Measurements from ENCODE around the gene HIPK2.

The HIPK2 gene

DNA sequence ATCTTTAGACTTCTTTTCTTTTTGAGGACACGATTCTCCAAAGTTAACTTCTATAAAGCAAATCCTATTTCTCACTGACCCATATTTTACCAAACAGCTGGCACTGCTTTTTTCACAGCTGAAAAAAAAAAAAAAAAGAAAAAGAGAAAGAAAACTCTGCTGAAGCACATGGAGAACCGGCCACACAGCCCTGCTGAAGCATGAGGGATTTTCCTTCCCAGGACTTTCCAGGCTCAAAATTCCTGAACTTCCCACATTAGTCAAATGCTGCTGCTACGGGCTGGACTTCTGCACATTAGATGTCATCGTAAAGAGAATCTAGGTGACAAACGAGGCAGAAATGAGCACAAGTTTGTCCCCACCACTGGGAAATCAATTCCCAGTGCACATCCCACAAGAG lies 25.2 kb downstream of the HIPK2 start:
- Histone ChIP-seq H2AFZ (ENCODE audit: low read length) (no peak overlapping the region), H3K9ac (ENCODE audit: low read depth, low read length, poor library complexity, severe bottlenecking) (no peak overlapping the region), H3K27me3 (ENCODE audit: insufficient read depth, low read length, poor library complexity, severe bottlenecking) (no peaks in the 10 kb centered on the region), H3K4me1 (ENCODE audit: insufficient read depth, low read length, poor library complexity, severe bottlenecking) (no peaks in the 10 kb centered on the region), H3K9me3 (ENCODE audit: insufficient read depth, low read depth, low read length) (no peaks in the 10 kb centered on the region), H3K36me3 (ENCODE audit: insufficient read depth, low read length) (no peaks in the 10 kb centered on the region), H4K20me1 (ENCODE audit: insufficient read depth, low read length, poor library complexity, severe bottlenecking) (peaks cover 9% of the 10 kb centered on the region), H3K4me2 (ENCODE audit: low read depth, low read length, poor library complexity, severe bottlenecking) (no peak overlapping the region), H3K4me3 (ENCODE audit: low read length, poor library complexity, severe bottlenecking) (no peak overlapping the region), H3F3A (ENCODE audit: low read depth) (no peaks in the 10 kb centered on the region), H3K9me2 (replicated peaks; ENCODE audit: low read depth, low read length) (no peaks in the 10 kb centered on the region), H3K79me2 (ENCODE audit: insufficient read depth, low read length) (peaks cover 58% of the 10 kb centered on the region; the same call in 1 of the 2 replicates)
- TF ChIP-seq, protein P1, sequence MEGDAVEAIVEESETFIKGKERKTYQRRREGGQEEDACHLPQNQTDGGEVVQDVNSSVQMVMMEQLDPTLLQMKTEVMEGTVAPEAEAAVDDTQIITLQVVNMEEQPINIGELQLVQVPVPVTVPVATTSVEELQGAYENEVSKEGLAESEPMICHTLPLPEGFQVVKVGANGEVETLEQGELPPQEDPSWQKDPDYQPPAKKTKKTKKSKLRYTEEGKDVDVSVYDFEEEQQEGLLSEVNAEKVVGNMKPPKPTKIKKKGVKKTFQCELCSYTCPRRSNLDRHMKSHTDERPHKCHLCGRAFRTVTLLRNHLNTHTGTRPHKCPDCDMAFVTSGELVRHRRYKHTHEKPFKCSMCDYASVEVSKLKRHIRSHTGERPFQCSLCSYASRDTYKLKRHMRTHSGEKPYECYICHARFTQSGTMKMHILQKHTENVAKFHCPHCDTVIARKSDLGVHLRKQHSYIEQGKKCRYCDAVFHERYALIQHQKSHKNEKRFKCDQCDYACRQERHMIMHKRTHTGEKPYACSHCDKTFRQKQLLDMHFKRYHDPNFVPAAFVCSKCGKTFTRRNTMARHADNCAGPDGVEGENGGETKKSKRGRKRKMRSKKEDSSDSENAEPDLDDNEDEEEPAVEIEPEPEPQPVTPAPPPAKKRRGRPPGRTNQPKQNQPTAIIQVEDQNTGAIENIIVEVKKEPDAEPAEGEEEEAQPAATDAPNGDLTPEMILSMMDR (conservative IDR thresholded peaks at IDR 0.05; ENCODE audit: low read length), result no peak
- no peak for TF ChIP-seq EZH2phosphoT487 (IDR thresholded peaks at IDR 0.05; ENCODE audit: borderline replicate concordance)

DNA sequence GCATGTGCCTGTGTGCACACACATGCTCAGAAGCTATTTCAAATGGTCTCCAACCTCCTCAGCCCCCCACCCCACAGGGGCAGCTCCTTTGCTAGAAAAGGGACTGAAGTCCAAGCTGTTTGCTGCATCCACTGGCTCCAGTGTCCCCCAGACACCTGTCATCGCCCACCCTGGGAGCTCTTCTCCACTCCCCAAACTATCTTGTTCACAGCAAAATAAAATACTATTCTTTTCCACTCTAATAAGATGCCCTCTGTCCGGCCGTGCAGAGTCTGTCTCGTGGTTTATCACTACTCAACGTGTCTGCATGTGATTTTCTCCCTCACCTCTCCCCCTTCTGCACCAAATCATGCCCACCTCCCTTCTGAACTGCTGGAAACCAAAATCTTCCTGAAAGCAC lies 25.6 kb downstream of the HIPK2 start:
- peaks cover 9% of the 10 kb centered on the region for H4K20me1 ChIP-seq (ENCODE audit: insufficient read depth, low read length, poor library complexity, severe bottlenecking)
- H3K4me3 ChIP-seq (ENCODE audit: low read length, poor library complexity, severe bottlenecking), result no peak overlapping the region
- H3K4me2 ChIP-seq (ENCODE audit: low read depth, low read length, poor library complexity, severe bottlenecking), result no peak overlapping the region
- peaks cover 57% of the 10 kb centered on the region; the same call in 1 of the 2 replicates for H3K79me2 ChIP-seq (ENCODE audit: insufficient read depth, low read length)
- TF ChIP-seq, protein P1 (conservative IDR thresholded peaks at IDR 0.05; ENCODE audit: low read length), result no peak
- no peak for TF ChIP-seq EZH2phosphoT487 (IDR thresholded peaks at IDR 0.05; ENCODE audit: borderline replicate concordance)
- H2AFZ ChIP-seq (ENCODE audit: low read length), result no peak overlapping the region
- no peaks in the 10 kb centered on the region for H3K9me3 ChIP-seq (ENCODE audit: insufficient read depth, low read depth, low read length)
- no peaks in the 10 kb centered on the region for H3K36me3 ChIP-seq (ENCODE audit: insufficient read depth, low read length)
- no peaks in the 10 kb centered on the region for H3F3A ChIP-seq (ENCODE audit: low read depth)
- no peaks in the 10 kb centered on the region for H3K4me1 ChIP-seq (ENCODE audit: insufficient read depth, low read length, poor library complexity, severe bottlenecking)
- H3K9me2 ChIP-seq (replicated peaks; ENCODE audit: low read depth, low read length), result no peaks in the 10 kb centered on the region
- no peak overlapping the region for H3K9ac ChIP-seq (ENCODE audit: low read depth, low read length, poor library complexity, severe bottlenecking)
- no peaks in the 10 kb centered on the region for H3K27me3 ChIP-seq (ENCODE audit: insufficient read depth, low read length, poor library complexity, severe bottlenecking)

DNA sequence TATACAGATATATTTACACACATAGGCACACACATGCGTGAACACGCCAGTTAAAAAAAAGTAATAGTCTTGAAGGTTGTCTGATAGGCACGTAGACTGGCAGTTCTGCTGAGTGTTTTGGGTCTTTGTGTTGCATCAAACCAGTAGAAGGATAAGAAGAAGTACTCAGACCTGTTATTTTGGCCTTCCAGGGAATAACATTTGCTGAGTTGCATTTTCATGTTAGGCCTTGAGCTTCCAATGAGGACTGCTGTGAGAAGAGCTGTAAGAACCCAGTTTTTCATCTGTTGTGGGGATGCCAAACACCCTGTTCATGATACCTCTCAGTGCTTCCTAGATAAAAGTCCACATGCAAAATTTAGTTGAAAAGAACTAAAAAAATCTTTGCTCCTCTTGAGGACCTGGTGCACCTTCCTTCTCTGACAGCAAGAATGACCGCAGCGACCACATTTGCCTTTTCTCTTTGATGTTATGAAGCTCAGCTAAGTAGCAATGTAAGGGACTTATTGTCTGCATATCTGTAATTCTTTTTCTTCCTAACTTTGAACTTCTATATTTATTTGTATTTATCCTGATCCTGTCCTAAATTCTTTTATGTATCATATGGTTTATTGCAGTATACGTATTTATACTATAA lies 27.2 kb downstream of the HIPK2 start:
- no peaks in the 10 kb centered on the region for H3K27me3 ChIP-seq (ENCODE audit: insufficient read depth, low read length, poor library complexity, severe bottlenecking)
- no peak overlapping the region for H3K9ac ChIP-seq (ENCODE audit: low read depth, low read length, poor library complexity, severe bottlenecking)
- peaks cover 63% of the 10 kb centered on the region; the same call in 1 of the 2 replicates for H3K79me2 ChIP-seq (ENCODE audit: insufficient read depth, low read length)
- H3K4me3 ChIP-seq (ENCODE audit: low read length, poor library complexity, severe bottlenecking), result no peak overlapping the region
- H3K4me1 ChIP-seq (ENCODE audit: insufficient read depth, low read length, poor library complexity, severe bottlenecking), result no peaks in the 10 kb centered on the region
- no peaks in the 10 kb centered on the region for H3K9me2 ChIP-seq (replicated peaks; ENCODE audit: low read depth, low read length)
- H3F3A ChIP-seq (ENCODE audit: low read depth), result no peaks in the 10 kb centered on the region
- TF ChIP-seq, protein P1 (conservative IDR thresholded peaks at IDR 0.05; ENCODE audit: low read length), result no peak
- no peaks in the 10 kb centered on the region for H3K9me3 ChIP-seq (ENCODE audit: insufficient read depth, low read depth, low read length)
- no peak overlapping the region for H3K4me2 ChIP-seq (ENCODE audit: low read depth, low read length, poor library complexity, severe bottlenecking)
- H3K36me3 ChIP-seq (ENCODE audit: insufficient read depth, low read length), result no peaks in the 10 kb centered on the region
- no peak overlapping the region for H2AFZ ChIP-seq (ENCODE audit: low read length)
- H4K20me1 ChIP-seq (ENCODE audit: insufficient read depth, low read length, poor library complexity, severe bottlenecking), result peaks cover 2% of the 10 kb centered on the region
